GM21381 (cell line): ENCODE measurements around the gene OPRD1.
"Not testable (repeated sequence)": the region's sequence is repeated elsewhere in the genome, so short reads cannot be mapped to it uniquely, and the experiment has no call there.

ENCODE experiments used
- ATAC-seq: cut with Tn5 transposase; IDR thresholded peaks from one replicate; pipeline ENCODE4 v1.9.1; 2021; ENCODE audit warnings: mild to moderate bottlenecking, moderate library complexity; ENCODE audit not compliant: unreplicated experiment

Gene OPRD1

GRCh38 chr1:28811766-28812668, at the start of gene OPRD1:
TSS of gene OPRD1 (plus strand) at chr1:28812170. CDS start at chr1:28812384, 214 bp downstream.
- ATAC-seq = no peak

- ATAC-seq = no peak
Observed at GRCh38 chr1:28766532-28767183, 45.3 kb upstream of the OPRD1 start.

- no peak for ATAC-seq
Observed at GRCh38 chr1:28770601-28771165, 41.3 kb upstream of the OPRD1 start.

DNA sequence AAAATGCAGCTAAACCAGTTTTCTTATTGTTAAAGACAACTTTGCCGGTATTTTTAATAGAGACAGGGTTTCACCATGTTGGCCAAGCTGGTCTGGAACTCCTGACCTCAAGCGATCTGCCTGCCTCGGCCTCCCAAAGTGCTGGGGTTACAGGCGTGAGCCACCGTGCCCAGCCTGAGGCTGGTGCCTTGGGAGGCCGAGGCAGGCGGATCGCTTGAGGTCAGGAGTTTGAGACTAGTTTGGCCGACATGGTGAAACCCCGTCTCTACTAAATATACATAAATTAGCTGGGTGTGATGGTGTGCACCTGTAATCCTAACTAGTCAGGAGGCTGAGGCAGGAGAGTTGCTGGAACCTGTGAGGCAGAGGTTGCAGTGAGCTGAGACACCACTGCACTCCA, 40.0 kb upstream of the OPRD1 start:
- not testable (repeated sequence) for ATAC-seq

GRCh38 chr1:28773105-28773504, 38.9 kb upstream of the OPRD1 start:
- no peak for ATAC-seq

GRCh38 chr1:28775121-28775942, 36.6 kb upstream of the OPRD1 start:
- ATAC-seq = no peak

- no peak for ATAC-seq
Observed at GRCh38 chr1:28776341-28776740, 35.6 kb upstream of the OPRD1 start.

DNA sequence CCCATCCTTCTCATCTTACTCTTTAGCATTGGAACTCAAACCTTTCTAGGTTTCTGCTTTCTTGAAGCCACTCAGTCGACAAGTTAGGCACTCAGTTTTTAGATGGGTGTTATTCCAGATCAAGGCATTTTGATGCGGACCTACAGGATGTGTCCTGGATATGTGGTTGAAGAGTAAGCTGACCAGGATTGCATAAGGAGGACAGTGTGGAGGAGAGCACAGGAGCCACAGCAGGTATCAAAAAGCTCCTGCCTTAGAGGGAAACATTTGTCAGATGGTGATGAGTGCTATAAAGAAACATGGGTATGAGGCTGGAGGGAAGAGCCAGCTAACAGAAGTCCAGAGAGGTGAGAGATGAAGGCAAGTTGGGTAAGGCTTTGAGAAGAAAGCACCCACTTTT, 33.9 kb upstream of the OPRD1 start:
- ATAC-seq = no peak

GRCh38 chr1:28779751-28780408, 32.1 kb upstream of the OPRD1 start:
- no peak for ATAC-seq

GRCh38 chr1:28781305-28781704, 30.7 kb upstream of the OPRD1 start:
- ATAC-seq = no peak

DNA sequence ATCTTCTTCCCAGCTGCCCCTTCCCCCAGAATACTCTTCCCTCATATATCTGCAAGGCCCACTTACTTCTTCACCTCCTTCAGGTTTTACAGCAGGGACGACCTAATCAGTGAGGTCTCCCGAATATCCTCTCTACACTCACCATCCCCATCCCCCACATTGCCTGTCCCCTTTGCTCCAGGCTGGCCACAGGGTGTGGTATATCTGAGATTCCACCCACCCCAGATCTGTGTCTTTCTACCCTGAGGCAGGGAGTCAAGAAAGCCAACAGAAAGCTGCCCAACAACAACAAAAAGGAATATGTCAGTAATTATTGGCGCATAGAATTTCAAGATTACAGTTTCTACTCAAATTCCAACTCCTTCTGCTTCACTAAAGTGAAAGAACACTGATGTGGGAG, 30.0 kb upstream of the OPRD1 start:
- no peak for ATAC-seq

DNA sequence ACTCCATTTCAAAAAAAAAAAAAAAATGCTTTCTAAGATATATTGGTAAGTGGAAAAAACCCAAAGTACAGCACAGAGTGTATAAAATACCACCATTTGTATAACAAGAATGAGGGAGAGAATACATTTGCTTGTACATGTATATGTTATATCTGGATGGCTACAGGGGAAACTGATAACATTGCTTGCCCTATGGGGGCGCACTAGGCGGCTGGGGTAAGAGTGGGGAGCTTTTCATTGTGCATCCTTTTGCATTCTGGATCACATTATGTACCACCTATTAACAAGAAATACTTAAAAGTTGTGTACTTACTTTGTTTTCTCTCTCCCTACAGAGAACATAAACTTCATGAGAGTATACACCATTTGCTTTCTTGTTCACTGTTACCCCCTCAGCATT, 28.6 kb upstream of the OPRD1 start:
- no peak for ATAC-seq

DNA sequence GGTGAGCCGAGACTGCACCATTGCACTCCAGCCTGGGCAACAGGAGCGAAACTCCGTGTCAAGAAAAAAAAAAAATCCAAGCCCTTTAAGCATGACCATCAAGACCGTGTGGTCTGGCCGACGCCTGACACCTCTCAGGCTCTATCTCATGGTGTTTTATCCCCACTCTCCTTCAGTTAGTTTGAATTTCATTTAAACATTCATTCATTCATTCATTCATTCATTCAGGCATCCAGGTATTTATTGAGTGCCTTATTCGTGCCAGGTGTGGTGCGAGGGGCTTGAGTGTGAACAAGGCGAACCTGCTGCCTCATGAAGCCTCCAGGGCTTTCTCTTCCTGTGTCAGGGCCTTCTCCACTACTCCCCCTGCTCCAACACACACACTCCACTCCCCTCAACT, 22.6 kb upstream of the OPRD1 start:
- ATAC-seq = no peak

- no peak for ATAC-seq
Observed at GRCh38 chr1:28789816-28790215, 22.2 kb upstream of the OPRD1 start.

DNA sequence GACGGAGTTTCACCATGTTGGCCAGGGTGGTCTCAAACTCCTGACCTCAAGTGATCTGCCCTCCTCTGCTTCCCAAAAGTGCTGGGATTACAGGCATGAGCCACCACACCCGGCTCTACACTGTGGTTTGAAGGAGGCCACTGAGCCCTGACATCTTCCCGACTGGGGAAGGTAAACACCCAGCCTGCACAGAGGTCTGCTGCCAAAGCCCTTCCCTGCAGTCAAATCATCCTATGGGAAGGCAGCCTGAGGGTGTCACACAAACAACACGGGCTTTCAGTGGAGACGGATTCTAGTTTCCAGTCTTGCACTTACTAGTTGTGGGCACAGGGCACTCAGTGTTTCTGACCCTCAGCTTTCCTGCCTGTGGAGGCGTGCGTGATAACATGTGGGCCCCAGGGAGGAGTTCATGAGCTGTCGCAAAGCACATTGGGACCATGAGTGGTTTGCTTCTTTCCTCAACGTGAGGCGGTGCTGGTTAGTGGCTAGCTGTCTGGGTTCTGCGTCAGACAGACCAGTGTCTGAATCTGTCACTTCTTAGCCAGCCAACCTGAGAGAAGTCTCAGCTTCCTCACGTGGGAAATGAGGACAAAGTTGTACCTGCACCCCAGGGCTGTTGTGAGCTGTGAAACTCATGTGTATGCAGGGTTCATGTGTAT, 21.5 kb upstream of the OPRD1 start:
- ATAC-seq = no peak

- ATAC-seq = not testable (repeated sequence)
Observed at GRCh38 chr1:28791929-28792328, 20.0 kb upstream of the OPRD1 start.

- no peak for ATAC-seq
Observed at GRCh38 chr1:28792644-28793121, 19.3 kb upstream of the OPRD1 start.

GRCh38 chr1:28794582-28794981, 17.4 kb upstream of the OPRD1 start:
- ATAC-seq = not testable (repeated sequence)

DNA sequence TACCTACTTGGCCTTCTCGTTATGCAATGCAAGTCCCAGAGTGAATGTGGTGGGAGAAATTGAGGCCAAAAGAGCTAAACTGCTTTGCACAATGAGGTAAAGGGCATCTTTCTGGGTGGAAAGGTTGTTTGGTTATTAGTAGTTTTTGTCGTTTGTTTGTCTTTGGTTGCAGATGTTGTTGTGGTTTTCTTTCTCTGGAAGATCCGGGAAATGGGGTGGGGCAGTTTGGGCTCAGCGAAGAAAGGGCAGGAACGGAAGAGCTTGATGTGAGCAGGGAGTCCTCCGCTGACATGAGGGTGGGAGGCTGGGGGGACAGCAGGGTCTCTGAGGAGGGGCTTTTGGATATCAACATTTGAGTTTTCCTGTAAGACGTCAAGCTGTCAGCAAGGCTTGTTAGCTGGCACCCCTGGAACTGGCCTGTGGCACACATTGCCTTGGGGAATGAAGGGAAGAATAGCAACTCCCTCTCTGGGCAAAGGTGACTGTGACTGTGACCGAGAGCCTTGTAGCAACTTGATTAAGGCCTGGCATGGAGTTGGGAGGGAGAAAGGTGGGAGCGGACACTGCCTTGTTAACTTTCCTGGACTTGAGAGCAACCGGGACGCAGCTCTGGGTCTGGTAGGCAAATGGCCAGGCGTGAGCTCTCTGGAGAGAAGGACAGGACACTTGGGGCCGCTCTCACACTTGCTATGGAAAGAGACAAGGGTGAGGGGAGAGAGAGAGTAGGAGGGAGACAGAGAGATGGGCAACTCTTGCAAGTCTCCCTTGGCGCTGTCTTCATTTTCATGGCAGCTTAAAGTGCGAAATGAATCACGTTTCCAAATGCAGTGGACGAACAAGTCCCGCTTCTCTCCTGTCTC, 15.4 kb upstream of the OPRD1 start:
- no peak for ATAC-seq
